Right forelimb (tissue), 1 donor: ENCODE data around the gene ANGPTL8.

Source experiments
- DNase-seq: peaks from one replicate; pipeline ENCODE4 v3.0.0-alpha.2; 2018

The ANGPTL8 gene

DNA sequence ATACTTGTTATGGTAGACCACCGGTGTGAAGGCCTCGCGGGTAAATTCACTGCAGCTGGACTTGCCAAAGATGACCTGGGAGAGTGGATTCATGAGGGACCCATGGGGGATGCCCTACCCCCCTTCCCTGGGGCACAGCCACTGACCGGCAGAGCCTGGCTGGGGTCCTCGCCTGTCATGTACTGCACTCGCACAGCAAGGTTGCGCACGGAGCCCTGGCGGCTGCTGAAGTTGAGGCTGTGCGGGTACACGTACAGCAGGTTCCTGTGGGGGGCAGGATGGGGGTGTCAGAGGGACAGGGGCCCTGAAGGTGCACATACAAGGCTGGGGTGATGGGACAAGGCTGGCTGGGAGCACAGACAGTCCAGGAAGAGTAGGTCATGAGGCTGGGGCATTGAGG is 1.4 kb upstream of the ANGPTL8 start:
- no peak for DNase-seq

DNA sequence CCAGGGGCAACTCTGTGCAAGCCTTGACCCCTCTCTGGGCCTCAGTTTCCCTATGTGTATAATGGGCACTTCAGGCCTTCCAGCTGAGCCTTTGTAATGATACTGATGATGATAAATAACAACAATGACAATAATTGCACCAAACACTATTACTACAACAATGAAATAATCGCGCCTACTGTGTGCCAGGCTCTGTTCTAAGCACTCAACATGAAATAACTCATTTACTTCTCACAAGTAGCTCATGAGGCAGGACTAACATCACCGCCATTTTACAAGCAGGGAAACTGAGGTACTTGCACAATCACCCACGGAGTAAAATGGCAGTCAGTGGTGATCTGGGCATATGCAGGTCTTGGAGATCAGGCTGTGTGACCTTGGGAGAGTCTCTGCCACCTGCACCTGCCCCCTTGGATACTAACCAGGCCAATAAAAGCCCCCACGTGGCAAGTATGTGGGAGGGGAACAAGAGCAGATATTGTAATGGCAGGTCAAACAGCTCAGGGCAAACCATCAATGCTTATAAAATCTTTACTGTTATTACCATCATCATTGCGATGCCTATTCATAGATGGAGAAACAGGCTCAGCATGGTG is 540 bp upstream of the ANGPTL8 start:
- no peak for DNase-seq

DNA sequence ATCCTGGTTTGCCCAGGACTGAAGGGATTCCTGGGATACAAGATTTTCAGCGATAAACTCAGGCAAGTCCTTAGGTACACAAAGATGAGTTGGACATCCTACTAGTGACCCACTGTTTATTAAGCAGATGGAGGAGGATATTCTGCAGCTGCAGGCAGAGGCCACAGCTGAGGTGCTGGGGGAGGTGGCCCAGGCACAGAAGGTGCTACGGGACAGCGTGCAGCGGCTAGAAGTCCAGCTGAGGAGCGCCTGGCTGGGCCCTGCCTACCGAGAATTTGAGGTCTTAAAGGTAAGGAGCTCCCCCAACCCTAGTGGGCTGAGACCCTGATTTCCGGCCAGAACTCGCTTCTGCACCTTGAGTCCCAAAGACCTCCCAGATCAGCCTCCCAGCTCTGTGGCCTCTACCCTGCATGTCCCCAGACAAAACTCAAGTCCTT is 607 bp downstream of the ANGPTL8 start:
- no peak for DNase-seq

DNA sequence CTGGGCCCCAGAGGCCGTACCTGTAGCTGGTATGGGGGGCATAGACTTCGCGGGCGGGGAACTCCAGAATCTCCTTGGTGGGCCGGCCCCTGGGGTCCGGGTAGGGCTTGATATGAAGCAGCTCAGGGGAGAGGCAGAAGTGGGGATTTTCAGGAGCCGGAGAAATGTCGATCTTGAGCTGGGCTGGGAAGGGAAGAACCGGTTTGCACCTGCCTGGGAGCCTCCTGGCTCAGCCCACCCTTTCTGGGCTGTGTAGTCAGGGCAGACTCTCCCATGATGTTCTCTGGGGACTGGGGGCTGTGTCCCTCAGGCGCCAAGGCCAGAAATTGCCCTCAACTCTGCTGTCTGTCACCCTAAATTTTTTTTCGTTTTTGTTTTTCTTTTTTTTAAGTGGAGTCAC is 2.6 kb downstream of the ANGPTL8 start:
- DNase-seq = no peak

DNA sequence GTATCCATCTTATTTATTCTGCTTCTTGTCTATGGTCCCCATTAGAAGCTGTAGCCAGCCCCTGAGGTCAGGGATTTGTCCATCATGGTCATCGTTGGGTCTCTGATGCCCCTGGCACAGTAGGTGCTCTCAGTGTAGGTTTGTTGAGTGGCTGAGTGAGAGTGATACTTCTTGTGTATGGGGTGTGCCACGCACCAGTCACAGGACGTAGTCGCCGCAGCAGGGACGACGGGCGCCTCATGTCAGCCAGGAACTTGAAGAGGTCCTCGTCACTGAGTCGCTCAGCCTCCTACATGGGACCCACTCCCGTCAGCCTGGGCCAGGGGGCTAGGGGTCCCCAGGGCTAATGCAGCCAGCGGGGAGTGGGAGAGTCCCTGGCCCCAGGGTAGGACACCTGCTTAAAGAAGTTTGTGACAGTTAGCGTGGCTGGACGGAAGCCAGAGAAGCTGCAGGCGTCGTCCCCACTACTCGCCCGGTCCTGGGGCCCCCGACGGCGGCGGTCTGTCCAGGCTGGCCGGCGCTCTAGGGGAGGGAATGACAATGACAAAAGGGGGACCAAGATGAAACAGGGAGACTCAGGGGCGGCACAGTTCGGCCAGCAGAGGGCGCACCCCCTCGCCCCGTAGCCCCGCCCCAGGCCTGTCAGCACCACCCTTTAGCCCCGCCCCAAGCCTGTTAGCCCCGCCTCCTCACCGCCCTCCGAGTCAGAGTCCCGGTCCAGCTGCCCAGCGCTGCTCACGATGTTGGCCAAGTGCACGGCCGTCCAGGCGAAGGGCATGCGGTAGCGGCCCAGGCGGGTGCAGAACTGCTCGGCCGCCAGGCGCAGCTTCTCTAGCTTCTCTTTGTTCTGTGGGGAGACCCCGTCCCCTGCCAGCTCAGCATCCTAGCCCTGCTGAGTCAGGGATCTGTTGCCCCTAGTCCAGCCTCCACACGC is 3.7 kb downstream of the ANGPTL8 start:
- DNase-seq = peak; percentile 90

DNA sequence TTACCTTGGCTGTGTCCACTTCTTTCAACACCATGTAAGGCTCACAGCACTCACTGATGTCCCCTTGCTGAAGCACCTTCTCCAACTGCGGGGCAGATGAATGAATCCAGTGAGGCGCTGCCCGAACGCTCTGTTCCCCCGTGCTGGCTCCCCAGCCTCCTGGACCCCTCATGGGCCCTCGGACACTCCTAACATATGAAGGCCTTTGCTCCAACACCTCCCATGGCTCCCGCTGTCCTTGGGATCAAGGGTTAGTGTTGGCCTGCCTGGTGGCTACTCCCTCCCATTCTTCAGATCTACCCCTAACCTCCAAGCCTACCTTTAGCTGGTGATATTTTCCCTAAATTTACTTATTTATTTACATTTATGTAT is 4.4 kb downstream of the ANGPTL8 start:
- DNase-seq = no peak

DNA sequence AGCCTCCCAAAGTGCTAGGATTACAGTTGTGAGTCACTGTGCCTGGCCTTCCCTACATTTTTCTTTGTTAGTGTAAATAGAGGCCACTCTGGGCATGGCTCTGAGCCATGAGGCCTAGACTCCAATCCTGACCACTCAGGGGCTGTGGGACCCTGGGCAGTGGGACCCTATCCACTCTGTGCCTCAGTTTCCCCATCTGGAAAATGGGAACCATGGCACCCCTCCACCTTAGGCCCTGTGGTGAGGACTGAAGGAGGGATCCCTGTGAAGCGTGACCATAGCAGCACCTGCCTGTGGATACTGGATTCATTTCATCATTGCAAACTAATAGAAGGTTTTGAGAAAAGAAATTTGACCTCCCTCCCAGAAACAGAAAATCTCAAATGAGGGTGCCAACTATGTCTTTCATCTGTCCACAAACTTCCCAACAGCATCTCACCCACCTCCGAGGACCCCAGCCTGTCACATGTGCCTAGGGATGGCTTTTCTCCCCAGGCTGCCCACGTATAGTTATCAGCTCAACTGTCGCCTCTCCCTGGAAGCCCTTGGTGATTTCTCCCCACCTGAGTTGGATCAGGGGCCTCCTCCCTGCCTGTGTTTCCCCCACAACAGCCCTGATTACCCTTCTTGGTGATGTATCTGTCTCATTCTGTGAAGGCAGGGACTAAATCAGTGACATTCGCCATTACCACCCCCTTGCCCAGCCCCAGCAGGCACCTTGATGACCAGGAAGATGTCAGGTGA is 5.6 kb downstream of the ANGPTL8 start:
- no peak for DNase-seq

DNA sequence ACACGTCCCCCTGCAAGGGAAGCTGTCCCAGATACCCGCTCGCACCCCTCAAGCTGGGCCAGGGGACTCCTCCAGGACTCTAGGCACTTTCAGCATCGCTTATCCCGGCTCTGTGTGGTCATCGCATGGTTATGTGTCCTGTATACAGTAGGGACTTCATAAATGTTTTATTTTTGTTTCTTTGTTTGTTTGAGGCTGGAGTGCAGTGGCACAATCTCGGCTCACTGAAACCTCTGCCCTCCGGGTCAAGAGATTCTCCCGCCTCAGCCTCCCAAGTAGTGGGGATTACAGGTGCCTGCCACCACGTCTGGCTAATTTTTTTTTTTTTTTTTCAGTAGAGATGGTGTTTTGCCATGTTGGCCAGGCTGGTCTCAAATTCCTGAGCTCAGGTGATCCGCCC is 7.5 kb downstream of the ANGPTL8 start:
- DNase-seq = no peak

DNA sequence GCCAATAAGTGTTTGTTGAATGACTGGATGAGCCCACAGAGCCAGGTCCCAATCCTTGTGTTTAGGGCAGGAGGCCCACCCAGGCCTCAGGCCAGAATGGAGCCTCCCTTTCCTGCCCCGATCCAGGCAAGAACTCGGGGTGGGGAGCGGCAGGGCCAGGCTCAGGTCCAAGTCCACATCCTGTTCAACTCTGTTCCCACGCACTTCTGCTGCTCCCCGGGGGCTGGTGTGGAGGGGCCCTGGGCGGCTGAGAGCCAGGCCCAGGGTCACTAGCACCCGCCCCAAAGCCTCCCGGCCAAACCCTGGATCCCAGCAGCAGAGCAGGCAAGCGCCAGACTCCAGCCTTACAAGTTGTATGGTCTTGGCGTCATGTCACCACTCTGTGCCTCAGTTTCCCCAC is 8.0 kb downstream of the ANGPTL8 start:
- peak; percentile 78 for DNase-seq

DNA sequence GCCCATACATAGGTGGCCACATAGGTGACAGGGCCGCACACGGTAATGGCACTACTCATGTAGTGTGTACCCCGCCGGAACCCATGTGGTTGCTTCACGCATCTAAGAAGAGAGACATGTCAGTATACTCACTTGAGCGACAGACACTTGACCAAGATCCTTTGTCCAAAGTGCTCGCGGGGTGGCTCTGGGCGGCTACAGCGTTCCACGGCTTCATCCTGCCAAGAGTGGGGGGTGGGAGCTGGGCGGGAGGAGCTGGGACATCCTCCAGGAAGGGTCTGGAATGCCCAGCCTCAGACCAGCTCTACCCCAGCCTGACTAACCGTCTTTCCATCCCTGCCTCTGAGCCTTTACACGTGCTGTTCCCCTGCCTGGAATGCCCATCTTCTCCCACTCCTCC is 8.5 kb downstream of the ANGPTL8 start:
- DNase-seq = no peak

DNA sequence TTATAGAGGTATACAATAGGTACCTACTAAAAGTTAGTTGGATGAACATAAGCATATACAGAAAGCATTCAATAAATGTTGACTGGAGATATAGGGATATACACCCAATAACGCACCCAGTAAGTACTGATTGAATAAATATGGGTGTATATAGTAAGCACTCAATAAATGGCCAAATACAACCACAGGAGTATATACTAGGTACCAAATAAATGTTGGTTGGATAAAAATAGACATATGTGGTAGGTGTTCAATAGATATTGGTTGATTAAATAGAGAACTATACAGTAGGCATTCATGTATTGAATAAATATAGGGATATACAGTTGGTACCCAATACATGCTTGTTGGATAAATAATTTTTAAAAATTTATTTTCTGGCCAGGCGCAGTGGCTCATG is 9.4 kb downstream of the ANGPTL8 start:
- DNase-seq = no peak

DNA sequence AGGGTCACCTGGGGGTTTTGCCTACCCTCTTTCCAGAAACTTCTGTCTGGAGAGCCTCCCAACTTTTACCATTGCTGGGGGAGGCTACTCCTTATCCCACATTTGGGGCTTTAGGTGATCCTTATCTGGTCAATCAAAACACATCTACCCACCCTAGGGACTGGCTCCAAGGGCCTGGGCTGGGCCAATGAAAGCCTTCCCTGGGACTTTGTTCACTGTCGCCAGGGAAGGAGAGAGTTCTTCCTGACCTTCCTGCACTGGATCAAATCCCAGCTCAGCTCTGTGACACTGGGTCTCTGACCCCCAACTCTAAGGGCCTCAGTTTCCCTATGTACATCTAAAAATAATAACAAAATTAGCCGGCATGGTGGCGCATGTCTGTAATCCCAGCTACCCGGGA is 11.8 kb downstream of the ANGPTL8 start:
- DNase-seq = no peak

DNA sequence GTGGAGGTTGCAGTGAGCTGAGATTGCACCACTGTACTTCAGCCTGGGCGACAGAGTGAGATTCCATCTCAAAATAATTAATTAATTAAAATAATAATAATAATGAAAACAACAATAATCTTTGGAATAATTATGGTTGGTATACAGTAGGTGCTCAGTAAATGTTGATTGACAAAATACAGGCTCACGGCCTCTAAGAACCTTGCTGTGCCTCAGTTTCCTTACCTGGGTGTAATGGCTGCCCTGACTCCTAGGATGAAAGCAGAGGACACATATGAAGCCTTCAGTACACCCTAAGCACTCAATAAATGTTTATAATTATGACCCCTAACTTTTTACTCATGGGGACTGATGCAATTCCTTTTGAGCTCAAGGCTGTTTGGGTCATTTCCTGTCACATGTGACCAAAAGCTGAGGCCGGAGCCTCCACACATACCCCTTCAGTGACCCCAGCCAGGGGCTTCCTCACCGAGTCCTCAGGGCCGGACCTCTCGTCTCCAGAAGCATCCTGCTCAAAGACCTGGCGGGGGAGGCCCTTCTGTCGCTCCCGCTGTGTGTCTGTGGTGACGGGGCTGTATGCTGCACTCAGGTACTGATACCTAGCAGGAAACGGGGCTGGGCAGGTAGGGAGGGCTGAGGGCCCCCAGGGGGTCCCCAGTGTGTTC is 12.4 kb downstream of the ANGPTL8 start:
- DNase-seq = no peak

DNA sequence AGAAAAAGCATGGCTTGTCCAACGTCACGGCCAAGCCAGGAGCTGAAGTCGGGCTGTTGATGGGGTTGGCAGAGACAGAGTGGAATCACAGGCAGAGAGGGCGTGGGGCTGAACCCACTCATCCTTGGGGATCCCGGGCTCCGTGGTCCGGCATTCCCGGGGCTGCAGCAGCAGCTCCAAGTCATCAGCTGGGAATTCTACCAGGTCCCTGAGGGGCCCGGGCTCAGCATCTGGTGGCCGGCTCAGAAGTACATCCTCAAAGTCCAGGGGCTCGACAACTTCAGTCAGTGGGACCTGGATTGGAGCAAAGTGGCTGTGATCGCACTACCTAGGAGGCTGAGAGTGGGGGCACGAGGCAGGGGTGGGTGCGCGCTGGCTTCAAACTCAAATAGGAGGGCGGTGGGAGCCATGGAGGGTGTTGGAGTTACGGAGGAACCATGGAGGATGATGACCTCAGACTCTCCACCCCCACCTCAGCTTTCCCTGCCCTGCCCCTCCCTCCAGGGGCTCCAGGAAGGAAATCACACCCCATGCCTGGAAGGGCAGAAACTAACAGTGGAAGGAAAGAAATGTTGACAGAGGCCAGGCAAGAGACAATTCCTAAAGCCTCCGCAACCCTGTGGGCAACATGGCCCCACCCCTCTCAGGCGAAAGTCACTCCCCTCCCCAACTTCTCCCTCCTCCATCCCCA is 13.4 kb downstream of the ANGPTL8 start:
- DNase-seq = no peak

DNA sequence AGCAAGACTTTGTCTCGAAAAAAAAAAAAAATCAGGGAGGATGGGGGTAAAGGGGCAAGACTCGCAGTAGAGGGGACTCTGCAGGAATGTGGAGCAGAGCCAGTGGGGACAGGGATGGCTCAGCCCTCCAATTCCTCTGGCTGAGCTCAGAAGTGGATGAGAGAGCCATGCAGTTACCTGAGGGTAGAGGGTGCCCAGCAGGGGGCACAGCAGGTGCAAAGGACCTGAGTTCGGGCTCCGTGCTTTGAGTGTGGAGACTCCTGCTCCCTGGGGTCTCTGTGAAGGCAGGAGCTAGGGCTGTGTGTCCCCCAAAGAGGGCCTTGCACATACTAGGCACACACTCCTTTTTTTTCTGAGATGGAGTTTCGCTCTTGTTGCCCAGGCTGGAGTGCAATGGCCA is 15.2 kb downstream of the ANGPTL8 start:
- no peak for DNase-seq

DNA sequence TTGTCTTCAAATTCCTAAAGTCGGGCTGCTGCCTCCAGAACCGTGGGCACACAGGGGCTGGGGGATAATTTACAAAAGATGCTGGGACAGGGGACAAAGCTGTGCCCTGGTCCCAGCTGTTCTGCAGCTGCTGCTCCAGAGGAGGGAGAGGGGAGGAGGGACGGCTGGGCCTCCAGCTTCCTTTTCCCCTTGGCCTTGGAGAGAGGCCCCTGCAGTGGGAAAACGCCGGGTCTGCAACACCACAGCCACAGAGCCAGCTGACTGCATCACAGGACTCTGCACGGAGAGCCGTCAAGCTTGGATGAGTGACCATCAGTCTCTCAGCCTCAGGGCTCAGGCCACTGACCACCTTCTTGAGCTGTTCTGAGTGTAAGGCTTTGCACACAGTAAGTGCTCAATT is 16.8 kb downstream of the ANGPTL8 start:
- peak; percentile 78 for DNase-seq

DNA sequence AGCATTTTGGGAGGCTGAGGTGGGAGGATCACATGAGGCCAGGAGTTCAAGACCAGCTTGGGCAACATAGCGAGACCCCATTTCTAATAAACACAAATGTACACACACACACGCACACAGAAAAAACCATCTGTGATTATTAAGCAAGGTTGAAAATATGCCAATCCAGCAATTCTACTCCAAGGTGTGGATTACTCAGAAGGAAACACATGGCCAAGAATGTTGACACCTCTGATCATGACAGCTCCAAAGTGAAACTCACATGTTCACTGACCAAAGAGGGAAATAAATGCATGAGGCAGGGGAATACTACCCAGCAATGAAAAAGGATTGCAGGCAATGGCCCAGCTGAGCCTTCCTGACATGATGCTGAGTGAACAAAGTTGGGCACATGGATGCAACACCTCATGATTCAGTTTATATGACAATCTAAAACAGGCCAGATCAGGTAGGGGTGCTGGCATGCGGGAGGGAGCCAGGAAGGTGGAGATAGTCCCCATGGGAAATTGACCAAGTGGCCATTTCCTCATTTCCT is 18.5 kb downstream of the ANGPTL8 start:
- DNase-seq = no peak

DNA sequence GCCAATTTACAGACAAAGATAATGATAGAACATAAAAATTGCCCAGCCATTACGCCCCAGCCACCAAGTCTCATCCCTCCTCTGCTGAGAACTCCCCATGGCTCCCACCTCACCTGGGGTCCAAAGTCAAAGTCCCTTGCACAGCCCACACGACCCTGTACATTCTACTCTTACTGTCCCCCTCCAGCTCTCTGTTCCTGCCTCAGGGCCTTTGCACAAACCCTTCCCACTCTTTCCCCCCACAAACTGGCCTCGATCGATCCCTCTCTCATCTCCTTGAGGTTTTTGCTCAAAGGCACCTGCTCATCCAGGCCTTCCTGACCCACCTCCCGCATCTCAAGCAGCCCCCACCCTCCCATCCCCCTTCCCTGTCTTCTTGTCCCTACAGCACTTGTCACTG is 21.6 kb downstream of the ANGPTL8 start:
- DNase-seq = no peak

DNA sequence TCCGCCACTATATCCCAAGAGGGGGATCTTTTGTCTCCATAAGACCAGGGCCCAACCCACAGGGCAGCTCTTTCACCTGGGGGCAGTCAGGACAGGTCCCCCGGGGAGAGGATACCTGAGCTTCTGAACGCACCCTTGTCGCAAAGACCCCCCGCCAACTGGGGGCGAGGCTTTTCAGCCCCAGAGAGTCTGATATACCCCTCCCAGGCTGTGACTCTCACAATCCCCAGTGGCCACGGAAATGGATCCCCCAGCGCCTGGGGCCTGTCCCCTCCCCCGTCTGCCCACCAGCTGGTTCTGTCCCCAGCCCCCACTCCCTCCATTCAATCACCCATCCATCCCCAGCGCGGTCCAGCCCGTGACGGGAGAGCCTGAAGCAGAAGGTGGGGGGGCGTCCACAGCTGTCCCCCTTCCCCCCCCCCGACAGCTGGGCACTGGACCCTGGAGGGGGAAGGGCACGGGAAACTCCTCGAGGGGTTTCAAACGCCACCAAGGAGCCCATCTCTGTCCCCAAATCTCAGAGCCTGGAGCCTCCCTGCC is 22.1 kb downstream of the ANGPTL8 start:
- peak; percentile 74 for DNase-seq

DNA sequence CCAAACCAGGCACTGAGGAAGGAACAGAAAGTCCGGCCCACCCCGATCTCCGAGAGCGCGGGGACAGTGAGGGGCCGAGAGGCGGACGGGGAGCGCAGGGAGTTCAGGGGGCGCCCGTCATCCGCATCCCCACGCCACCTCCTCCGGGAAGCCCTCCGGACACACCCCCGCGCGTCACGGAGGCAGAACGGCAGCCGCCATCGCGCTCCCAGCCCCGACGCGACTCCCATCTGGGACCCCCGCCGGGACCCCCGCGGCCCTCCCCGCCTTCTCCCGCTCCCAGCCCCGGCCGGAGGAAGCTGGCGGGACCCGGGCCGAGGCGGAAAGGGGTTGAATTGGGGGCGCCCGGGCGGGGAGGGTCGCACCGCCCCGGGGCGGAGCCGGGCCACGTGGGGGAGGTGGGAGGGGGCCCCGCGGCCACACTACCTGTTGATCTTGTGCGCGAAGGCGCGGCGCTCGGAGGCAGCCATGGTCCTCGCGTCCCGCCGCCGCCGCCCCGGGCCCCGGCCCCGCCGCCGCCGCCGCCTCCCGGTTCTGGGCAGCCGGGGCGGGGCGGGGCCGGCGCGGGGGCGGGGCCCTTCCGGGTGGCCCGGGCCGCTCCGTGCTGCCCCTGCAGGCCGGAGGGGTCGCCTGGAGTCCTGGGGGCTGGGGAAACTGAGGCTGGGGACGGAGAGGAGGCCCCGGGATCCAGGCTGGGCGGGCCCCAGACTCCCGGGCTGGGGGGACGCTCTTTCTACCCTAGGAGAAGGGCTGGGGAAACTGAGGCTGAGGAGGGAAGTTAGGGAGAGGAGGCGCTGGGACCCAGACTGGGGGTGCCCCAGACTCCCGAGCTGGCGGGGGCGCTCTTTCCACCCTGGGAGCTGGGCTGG is 22.8 kb downstream of the ANGPTL8 start, which contains the start of gene DOCK6:
DOCK6 (minus strand) TSS at position 554 of the 869 bp plus-strand sequence; CDS start at position 470, 84 bp downstream.
- peak; percentile 73 for DNase-seq

DNA sequence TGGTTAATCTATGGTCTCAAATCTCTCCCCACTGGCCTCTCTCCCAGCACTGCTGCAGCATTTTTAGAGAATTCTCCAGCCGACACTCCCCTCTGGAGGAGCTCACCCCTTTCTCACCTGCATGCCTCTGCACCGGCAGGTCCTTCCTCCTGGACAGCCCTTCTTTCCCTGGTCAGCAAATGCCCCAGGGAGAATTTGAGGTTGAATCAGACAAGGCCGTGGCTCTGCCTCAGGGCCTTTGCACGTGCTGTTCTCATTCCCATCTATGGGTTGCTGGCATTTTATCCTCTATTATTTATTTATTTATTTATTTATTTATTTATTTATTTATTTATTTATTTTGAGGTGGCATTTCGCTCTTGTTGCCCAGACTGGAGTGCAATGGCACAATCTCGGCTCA is 24.3 kb downstream of the ANGPTL8 start:
- DNase-seq = no peak
